Iris pigment epithelial cell (primary cell): ENCODE measurements around the gene ACER3.
A peak's percentile ranks its signal among the peaks of the same experiment; 100 is the strongest.
"Not testable (repeated sequence)": the region's sequence is repeated elsewhere in the genome, so short reads cannot be mapped to it uniquely, and the experiment has no call there.

Source experiments
- DNase-seq: peaks from one replicate; pipeline ENCODE4 v3.0.0-alpha.2; 2011; ENCODE audit warnings: low read depth

ACER3 gene

DNA sequence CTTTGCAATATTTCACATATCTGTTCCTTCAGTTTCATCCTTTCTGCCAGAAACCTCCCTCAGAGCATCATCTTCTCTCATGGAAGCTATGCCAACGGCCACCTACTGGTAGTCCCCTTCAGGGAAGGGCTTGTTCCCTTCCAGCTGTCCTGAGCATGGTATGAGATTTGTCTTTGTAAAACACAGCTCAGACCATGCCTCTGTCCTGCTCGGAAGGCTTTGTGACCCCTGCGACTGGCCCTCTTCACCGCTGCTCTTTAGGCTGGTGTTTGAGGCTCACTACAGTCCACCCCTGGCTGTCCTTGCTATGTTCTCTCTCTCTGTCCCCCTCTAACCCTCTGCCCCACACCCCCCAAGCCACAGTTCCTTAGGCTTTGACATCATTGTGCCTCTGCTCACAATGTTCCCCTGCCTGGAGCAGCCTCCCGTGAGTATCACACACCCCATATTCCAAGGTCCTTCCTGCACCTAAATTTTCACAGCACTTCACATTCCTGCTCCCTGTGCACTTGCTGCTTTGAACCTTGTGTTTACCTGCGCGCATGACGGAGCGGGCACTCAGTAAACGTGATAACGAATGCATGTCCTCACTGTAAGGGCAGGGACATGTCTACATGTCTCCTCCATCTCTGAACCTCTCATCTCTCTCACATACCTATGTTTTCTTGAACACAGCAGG lies 24.0 kb upstream of the ACER3 start:
- DNase-seq: no peak

DNA sequence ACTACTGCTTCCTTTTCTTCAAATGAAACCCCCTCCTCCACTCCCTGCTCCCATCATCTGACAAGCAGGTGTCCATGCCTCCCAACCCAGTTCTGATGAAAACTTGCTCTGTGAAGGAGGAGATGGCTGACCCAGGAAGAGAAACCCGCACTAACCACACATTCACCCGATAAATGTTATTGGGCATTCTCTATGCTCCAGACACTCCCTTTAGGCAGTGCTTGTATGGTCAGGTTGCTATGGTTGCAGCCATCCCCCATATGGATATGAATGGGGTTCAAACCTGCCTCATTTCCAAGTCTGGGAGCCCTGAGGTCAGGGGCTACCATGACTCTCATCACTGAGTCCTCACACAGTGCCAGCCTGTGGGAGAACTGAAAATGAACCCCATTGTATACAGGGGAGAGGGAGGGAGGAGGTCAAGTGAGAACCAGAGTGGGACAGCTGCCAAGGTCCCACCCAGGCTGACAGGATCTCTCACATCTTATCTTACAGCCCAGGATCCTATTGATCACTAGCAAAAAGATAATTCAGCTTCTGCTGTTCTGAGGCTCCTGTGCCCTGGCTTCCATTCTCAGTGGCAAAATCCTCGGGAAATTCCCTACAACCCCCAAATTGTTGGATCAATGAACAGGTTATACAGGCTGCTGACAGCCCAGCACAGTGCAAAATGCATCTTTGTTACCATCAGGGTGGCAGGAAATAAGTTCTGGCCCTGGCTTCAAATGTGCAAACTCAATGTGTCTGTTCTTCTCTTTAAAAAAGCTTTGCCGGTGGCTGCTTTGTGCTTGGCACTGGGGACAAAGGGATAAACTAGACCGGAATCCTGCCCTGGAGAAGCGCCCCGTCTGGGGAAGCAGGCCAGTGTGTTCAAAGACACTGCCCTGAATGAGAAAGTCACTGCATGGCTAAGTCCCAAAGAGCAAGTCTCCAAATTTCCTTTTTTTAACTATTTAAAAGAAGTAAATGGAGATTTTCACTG lies 22.7 kb upstream of the ACER3 start:
- DNase-seq: no peak

DNA sequence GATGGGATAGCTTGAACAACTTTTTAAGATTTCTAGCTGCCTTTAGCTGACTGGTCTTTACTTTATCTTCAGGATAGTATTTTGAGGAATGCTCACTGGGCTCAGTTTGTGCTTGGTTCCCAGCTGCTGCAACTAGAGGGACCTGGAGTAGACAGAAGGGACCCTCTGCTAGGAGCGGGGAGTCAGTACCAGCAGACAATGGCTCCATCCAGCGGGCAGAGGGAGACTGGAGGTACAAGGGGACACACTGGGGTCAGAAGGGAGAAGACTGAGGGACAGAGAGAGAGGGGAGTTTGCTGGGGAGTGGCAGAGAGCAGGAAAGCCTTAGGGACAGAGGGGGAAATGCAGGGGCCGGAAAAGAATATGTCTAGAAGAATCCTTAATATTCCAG lies 22.0 kb upstream of the ACER3 start:
- no peak for DNase-seq

DNA sequence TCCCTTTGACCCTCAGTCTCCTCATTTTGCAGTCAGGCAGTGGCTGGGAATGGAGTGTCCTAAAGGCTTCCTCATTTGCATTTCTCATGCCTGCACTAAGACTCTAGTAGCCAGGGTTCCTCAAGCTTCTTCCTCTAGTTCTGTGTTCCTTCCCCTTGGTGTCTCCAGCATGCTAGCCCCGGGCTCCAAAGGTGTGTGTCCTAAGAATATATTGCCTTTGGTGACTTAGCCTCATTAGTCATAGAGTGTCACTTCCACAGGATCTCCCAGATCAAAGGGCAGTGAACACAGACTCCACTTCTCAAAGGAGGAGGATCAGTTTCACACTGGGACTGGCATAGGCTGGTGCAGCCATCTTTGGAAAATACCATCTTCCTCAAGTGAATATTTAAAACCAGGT lies 21.4 kb upstream of the ACER3 start:
- no peak for DNase-seq

DNA sequence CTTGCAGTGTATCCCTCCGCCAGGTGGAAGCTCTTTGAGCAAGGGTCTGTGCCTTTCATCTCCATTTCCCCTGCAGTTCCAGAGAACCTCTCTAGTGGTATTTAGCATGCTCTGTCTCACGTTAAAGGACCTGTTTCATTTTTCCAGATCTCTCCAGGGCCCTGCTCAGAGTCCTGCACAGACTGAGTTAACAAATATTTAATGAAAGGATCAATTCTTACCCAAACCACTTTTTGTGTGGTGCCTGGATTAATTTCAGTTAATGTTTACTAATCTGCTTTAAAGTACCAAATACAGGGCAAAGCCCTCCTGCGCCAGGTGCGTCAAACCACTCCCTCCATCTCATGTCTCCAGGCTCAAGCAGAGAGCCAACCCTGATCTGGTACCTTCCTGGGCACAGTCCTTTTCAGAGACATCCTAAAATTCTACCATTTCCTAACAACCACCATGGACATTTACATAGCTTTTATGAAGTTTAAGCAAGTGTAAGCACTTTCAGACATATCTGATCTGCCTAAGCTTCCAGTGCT lies 18.7 kb upstream of the ACER3 start:
- DNase-seq: no peak

DNA sequence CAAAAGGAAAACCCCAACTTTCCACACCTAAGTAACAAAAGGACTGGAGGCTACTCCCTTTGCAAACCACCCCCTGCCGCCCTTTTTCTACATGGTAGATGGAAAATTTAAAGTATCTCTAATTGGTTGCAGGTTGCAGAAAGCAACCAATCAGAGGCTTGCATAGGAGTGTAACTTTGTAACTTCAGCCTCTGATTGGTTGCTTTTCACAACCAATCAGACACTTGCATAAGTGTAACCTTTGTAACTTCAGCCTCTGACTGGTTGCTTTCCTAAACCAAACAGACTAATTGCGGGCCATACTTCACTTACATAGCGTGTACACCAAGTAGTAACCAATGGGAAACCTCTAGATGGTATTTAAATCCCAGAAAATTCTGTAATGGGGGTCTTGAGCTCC lies 16.8 kb upstream of the ACER3 start:
- DNase-seq: no peak

DNA sequence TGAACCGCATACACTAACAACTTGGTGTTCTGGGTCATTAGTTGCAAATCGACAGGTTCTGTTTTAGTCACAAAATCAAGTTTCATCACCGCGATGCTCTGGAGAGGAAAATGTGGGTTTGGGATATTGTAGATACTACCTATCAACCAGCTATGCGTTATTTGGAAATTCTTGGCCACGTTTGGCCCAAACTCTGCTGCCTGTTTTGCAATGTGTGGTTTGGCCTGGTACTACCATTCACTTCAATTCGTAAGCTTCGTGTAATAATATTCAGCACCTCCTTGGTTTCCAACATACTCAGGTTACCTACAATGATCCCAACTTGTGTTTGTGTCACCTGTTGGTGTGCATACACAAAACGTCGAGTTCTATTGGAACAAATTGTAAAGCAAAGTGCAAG lies 16.2 kb upstream of the ACER3 start:
- no peak for DNase-seq

DNA sequence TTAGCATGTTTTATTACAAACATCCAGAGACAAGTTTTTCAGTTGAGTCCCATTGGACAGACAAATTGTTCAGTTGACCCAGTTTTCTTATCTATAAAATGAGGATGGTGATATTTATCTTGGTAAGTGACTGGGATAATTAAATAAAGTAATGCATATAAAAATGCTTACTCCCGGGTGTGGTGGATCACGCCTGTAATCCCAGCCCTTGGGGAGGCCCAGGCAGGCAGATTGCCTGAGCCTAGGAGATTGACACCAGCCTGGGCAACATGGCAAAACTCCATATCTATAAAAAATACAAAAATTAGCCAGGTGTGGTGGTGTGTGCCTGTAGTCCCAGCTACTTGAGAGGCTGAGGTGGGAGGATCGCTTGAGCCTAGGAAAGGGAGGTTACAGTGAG lies 15.6 kb upstream of the ACER3 start:
- DNase-seq: no peak

DNA sequence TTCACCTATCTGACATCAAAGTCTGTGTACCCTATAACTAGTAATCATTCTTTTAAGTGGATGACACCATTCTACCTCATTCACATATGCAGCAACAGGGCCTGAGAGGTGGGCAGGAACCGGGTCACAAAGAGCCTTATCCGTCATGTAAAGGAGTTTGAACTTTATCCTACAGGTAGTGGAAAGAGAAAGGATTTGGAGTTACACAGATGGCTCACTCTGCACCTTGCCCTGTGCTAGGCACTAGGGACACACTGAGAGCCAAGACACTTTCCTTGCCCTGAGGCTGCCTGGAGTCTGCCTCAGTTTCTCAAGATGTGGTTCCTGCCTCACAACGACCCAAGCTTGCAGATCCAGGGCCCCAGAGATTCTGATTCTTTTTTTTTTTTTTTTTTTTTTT lies 14.3 kb upstream of the ACER3 start:
- no peak for DNase-seq

DNA sequence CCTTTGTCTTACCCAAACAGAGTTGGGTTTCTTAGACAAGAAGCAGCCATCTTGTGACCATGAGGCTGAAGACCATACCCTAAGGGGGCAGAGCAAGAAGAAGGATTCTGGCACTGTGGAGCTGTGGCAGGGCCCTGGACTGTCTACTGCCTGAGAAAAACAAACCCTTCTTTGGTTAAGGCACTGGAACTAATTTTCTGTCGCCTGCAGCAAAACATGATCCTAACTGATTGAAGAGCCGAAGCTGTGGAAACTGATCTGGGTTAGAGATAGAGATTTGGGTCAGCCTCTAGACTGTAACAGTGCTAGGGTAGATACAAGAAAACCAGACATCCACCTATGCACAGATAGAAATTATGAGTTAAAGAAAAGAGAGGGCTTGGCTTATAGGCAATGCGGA lies 11.3 kb upstream of the ACER3 start:
- no peak for DNase-seq

DNA sequence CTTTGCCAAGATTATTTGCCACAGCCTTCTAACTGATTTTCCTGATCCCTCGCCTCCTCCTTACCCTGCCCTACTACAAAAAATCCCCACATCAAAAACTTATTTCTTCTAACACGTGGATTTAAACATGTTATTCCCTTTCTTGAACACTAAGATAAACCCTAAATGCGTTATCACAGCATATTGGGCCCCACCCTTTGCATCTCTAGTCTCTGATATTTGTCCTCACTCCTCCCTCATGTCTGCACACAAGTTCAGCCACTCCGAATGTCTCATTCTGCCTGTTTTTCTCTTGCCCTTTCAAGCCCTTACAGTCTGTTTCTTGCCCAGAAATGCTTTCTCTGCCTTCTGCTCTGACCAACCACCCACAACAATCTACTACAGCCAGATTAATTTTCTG lies 10.6 kb upstream of the ACER3 start:
- no peak for DNase-seq

DNA sequence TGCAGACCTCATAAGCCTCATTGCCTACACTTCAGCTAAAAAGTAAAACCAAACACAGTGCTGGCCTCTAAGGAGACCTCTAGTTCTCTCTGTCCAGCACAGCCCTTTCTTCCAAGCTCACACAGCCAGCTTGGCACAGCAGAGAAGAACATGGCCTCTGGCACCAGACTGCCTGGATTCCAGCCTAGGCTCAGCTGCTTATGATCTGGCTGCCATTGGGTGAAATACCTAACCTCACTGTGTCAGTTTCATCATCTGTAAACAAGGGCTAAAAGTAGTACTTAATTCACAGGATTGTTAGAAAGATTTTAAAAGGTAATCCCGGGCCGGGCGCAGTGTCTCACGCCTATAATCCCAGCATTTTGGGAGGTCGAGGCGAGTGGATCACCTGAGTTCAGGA lies 9.9 kb upstream of the ACER3 start:
- DNase-seq: peak; percentile 23

DNA sequence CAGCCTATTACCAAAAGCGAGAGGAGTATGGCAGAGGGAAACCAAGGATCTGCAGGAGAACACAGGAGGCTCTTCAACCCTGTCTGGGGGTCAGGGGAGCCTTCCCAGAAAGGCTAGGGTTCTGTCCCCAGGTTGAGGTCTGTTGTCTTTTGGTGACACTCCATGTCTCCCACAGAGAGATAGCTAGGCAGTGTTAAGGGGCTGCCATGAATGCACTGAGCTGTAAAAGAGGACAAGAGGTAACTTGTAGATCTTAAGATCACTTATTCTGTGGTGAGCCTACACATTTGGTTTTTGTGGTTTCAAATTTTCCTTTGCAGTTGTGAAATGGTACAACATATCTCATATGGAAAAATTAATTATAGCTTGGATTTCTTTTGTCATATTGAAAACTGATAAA lies 6.0 kb upstream of the ACER3 start:
- no peak for DNase-seq

DNA sequence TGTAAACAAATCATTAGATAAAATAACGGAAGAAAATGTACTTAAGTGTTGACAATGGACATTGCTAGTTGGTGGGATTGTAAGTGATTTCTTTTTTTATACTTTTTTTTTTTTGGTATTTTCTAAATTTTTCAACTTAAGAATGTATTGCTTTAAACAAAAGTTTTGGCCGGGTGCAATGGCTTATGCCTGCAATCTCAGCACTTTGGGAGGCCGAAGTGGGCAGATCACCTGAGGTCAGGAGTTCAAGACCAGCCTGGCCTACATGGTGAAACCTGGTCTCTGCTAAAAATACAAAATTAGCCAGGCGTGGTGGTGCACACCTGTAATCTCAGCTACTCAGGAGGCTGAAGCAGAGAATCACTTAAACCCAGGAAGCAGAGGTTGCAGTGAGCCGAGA lies 5.0 kb upstream of the ACER3 start:
- not testable (repeated sequence) for DNase-seq

DNA sequence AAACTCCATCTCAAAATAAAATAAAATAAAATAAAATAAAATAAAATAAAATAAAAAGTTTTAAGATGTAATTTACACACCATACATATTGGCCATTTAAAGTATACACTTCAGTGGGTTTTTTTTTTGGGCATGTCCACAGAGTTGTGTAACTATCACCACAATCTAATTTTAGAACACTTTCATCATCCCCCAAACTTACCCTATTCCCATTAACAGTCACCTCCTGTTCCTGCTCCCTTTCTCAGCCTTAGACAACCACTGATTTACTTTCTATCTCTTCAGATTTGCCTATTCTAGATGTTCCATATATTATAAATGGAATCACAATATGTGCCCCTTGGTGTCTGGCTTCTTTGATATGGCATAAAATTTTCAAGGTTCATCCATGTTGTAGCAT lies 4.6 kb upstream of the ACER3 start:
- no peak for DNase-seq

DNA sequence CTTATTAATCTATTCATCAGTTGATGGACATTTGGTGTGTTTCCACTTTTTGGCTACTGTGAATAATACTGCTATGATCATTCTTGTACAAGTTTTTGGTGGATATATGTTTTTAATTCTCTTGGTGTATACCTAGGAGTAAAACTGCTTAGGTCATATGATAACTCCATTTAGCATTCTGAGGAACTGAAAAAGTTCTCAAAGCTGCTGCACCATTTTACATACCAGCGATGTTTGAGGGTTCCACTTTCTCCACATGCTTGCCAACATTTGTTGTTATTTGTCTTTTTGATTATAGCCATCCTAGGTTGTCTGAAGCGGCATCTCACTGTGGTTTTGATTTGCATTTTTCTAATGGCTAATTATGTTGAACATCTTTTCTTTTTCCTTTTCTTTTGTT lies 4.1 kb upstream of the ACER3 start:
- no peak for DNase-seq

DNA sequence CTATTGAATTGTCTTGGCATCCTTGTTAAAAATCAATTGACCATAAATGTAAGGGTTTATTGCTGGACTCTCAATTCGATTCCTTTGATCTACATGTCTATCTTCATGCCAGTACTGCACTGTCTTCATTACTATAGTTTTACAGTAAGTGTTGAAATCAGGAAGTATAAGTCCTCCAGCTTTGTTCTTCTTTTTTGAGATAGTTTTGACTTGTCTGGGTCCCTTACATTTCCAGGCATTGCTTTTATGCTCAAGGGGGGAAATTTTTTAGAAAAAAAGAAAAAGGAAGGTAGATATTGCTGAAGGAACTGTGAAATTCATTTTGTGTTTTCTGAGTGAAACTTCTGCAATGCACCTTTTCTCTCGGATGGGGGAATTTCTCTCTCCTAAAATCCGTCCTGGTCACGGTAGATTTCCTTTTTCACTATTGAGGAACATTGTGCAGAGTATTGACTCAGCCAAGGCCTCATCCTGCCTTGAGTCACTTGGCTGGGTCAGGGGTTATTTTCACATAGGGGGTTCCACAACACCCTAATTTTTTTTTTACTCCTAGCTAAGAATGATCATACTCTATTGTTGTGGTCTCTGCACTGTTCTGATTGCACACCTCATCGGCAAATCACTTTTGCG lies 2.8 kb upstream of the ACER3 start:
- DNase-seq: no peak

DNA sequence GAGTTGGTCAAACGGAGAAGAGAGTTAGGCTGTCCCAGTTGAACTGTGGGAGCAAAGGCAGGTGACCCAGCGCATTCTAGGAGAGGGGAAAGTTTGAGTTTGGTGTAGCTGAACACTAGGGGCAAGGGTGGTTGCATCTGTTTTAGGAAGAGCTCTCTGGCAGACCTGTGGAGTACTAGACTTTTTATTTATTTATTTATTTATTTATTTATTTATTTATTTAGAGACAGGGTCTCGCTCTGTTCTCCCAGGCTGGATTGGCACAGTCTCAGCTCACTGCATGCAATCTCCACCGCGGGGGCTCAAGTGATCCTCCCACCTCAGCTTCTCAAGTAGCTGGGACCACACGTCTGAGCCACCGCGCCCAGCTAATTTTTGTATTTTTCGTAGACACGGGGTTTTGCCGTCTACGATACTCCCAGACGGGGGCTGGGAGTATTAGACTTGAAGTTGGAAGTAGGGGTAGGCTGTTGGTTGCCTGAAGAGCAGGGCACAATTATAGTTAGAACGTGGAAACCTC lies 950 bp upstream of the ACER3 start:
- DNase-seq: no peak

DNA sequence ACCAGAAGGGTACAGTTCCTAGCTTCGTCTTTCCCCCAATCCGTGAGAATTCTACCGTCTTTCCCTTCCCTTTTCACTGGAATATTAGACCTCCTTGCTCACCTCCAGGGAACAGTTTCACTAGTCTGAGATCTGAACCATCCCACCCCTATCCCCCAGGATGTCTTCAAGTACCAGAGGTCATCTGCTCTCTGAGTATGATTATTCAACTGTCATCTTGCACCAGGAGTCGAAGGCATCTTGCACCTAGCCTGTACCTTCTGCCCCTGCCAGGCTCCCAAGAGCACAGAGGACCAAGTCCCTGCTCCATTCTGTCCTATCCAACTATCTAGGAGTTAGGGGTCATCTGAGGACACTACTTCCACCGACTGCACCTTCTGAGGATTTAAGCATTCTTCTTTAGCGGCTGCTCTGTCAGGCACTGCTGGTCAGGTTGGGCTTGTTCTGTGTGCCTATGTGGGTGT lies 804 bp downstream of the ACER3 start:
- no peak for DNase-seq

DNA sequence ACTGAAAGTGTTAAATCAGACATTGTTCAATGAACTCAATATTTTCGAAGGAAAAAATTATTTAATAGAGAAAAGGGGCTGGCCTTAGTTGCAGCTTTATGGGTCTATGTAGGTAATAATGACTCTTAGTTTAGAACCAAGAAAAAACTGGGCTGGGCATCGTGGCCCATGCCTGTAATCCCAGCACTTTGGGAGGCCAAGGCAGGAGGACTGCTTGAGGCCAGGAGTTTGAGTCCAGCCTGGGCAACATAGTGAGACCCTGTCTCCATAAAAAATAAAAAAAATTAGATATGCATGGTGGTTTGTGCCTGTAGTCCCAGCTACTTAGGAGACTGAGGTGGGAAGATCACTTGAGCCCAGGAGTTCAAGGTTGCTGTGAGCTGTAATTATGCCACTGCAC lies 2.1 kb downstream of the ACER3 start:
- not testable (repeated sequence) for DNase-seq

DNA sequence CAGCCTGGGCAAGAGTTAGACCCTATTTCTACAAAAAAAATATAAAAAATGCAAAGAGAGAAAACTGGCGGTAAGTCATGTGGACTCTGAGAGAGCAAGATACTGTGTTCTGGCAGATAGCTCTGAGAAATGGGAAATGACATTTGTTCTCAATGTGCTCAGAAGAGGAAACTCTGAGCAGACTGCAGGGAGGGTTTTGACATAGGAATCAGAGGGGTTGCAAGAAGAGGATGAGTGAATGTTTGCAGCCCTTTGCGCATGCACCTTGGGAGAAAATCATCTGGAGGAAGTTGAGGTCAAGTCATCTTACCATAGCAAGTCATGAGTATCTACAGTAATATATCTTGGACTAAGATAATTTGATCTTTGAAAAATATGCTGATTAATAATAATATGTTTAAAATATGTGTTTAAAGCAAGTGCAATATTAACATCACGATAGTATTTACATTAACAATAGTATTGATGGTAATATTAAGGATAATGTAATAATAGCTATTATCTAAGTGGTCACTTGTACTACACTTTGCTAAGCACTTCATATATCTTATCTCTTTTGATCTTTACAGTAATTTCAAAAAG lies 2.6 kb downstream of the ACER3 start:
- DNase-seq: no peak
